SW 1271 (cell line): Measurements from ENCODE around the gene LRRC3C.

Experiments used
- DNase-seq, 2 experiments: peaks; one replicate each; lab custom pipeline; 2025; lab: John Stamatoyannopoulos, UW

The LRRC3C gene

DNA sequence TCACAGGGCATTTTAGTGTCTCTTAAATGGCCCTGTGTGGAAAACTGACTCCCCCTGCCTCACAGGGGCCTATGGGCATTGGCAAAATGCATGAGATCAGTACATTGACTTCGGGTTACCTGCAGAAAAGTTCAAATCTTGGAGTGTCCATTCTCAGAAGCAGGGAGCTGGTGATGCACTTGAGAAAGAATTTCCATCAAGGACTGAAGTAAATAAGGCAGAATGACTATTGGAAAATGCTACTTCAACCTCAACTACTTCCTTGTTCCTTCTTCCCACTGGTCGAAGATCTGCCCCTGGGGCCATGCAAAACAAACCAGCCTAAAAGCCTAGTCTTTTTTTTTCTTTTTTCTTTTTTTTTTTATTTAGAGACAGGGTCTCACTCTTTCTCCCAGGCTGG lies 21.5 kb downstream of the LRRC3C start:
- DNase-seq = no peak

DNA sequence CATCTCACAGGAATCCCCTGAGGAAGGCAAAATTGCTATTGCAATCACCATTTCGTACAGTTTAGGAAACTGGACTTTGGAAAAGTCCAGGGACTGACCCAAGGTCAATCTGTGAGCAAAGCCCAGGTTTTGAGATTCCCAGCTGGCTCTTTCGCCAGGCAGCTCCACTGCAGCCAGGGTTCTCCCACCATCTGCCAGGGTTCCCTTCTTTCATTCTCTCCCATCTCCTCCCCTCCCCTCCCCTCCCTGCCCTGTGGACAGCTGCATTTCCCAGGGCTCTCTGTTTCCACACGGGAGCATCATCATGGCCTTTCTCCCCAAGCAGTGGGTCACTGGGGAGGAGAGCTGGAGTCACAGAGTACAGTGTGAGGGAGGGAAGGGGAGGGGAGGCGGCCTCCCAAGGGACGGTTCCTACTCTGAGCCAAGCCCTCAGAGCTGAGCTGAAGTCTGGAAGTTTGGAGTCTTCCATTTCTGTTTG lies 23.4 kb downstream of the LRRC3C start:
- DNase-seq = no peak

DNA sequence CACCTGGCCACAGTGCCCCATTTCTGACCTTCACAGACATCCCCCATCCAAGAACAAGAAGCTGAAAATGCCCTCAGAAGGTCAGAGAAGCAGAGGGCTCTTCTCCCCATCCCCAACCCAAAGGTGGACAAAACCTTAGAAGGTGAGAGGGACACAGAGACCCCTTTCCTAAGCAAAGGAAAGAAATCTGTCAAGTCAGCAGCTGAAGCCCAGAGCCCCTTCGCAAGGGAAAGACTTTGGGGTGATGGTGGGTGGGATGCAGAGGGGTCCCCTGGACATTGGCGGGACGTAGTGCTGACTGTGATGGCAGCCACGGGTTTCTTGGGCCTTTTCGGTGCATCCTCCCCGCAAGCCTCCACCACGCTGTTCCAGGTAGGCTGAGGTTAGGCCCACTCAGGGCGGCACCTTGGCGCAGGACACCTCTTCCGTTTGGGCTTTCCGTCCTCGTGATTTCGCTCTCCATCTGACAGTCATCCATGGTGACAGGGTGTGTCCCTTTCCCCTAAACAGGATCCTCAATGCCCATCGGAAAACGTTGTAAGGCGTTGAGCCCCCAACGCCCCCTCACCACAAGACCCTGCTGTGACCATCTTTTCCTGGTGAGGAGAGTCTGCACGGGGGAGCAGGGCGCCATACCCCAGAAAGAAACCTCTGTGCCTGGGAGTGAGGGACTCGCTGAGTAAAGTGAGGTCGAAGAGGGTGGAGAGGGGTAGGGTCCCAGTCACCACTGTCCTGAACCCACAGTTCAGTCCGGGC lies 24.6 kb downstream of the LRRC3C start:
- no peak for DNase-seq

DNA sequence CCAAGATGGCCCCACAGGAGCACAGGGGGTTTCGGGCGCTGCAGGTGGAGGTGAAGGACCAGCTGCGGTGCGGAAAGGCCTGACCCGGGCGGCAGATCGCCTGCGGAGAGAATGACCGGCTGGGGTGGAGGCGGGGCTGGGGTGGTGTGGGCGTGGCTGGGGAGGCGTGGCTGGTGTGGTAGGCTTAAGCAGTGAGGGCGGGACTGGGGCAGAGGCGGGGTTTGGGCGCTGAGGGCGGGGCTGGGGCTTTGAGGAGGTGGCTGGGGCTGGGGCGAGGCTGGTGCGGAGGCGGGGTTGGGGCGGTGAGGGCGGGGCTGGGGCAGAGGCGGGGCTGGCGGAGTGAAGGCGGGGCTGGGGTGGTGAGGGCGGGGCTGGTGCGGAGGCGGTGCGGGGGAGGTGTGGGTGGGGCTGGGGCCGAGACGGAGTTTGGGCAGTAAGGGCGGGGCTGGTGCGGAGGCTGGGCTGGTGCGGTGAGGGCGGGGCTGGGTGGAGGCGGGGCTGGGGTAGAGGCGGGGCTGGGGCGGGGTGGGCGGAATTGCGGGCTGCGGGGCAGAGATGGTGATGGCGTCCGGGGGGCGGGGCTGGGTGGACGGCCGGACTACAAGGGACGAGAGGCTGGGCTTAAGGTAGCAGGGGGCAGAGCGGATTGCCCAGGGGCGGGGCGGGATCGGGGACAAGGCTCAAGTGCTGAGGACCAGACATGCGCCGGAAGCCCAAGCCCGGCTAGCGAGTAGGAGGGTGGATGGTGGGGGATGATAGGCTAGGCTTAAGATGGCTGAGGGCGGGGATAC lies 25.3 kb downstream of the LRRC3C start:
- DNase-seq = peak in 1 of 2 experiments; percentile 77

DNA sequence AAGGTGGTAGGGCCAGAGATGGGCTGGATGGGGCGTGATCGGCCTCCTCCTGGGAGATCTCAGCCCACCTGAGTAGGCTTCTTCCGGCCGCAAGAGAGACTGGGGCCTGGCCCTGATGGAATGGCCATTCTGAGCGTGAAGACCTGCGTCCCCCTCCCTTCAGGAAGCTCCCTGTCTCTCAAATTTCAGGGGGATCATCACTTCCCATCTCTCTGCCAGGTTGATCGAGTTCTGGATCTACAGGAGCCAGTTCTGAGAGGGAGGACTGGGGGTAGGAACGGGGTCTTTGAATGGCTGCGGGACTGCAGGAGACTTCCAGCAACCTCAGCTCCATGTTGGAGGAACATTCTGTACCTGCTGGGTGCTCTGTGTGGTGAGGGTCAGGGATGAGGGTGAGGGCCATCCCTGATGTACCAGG lies 25.9 kb downstream of the LRRC3C start:
- DNase-seq = no peak

DNA sequence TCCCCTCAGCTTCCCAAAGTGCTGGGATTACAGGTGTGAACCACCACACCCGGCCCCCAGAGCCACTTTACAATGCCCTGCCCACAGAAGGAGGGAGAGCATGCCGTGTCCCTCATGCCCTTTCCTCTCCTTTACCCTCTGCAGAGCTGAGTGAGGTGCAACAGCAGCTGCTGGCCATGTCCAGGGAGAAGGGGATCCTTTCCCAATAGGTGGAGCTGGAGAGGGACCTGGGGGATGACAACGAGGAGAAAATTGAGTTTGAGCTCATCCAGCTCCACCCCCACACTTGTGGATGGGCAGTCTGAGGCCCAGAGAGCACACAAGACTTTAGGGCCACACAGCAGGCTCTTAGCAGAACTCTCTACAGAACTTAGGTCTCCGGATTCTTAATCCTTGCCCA lies 27.3 kb downstream of the LRRC3C start:
- no peak for DNase-seq

DNA sequence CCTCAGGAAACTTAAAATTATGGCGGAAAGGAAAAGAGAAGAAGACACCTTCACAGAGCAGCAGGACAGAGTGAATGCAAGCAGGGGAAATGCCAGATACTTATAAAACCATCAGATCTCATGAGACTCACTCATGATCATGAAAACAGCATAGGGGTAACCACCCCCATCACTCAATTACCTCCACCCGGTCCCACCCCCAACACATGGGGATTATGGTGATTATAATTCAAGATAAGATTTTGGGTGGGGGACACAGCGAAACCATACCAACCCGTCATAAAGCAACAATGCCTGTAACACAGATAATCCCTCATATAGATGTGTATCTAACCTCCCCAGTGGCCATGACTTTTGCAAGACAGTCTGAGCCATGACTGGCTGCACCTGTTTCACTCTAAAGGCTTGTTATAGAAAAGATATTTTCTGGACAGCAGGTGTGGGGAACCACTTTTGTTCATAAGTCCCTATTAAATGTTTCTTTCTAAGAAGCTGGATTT lies 28.2 kb downstream of the LRRC3C start:
- no peak for DNase-seq

DNA sequence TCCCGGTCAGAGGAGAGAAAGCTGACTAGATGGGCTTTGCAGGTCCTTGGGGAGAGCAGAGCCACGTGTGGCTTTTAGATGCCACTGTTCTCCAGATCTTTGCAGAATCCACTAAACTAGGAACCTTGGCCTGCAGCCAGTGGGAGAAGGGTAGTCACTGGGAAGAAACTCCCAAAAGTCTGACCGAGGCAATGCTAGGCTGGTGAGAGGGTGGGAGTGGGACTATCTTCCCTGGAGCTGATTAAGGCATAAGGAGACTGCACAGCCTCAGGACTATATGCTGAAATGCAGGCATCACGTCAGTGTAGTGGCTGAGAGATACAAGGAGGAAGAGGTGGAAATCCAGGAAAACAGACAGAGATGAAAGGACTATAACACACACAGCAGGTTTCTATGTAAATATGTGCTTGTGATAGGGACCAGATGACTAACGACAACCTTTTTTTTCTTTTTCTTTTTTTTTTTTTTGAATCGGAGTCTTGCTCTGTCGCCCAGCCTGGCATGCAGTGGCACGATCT lies 33.1 kb downstream of the LRRC3C start:
- no peak for DNase-seq

DNA sequence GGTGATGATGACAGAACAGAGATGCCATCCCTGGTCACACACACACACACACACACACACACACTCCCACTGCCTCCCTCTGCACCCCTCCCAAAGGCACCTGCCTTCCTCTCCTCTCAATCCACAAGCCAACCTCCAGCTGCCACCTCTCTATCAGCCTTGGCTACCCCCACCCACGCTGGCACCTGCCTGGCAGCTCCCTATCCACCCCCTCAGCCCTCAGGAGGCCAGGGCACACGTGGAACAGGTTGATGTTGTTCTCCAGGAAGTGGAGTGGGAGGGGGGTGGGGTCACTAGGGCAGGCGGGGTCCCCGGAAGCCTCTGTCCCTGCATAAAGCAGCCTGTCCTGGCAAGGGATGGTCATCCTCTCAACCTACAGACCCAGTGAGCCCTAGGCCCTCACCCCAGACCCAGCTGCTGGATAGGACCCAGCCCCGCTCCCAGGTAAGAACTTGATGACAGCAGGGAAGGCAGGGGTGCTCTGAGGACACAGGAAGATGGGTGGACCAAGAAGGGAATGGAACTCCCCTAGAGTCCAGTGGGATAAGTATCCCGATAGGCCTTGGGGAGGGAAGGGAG lies 35.2 kb downstream of the LRRC3C start, which contains the start of gene GSDMA:
Gene GSDMA (plus strand): TSS at position 363 of the 579 bp plus-strand sequence. CDS start 2,684 bp downstream, outside the sequence.
- no peak for DNase-seq

DNA sequence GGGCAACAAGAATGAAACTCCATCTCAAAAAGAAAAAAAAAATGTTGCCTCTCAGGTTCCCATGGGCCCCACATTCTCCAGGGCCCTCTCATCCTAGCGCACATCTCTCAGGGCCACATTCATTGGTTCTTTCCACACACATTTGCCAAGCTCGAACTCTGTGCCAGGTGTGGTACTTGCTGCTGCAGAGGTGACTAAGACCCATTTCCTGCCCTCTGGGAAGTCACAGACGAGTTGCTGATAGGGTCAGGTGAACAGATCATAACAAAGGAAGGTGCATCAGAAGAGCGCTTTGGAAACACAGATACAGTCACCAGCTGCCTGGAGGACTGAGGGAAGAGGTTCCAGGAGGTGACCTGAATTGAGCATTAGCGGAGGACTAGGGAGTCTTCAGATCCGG lies 36.3 kb downstream of the LRRC3C start:
- no peak for DNase-seq

DNA sequence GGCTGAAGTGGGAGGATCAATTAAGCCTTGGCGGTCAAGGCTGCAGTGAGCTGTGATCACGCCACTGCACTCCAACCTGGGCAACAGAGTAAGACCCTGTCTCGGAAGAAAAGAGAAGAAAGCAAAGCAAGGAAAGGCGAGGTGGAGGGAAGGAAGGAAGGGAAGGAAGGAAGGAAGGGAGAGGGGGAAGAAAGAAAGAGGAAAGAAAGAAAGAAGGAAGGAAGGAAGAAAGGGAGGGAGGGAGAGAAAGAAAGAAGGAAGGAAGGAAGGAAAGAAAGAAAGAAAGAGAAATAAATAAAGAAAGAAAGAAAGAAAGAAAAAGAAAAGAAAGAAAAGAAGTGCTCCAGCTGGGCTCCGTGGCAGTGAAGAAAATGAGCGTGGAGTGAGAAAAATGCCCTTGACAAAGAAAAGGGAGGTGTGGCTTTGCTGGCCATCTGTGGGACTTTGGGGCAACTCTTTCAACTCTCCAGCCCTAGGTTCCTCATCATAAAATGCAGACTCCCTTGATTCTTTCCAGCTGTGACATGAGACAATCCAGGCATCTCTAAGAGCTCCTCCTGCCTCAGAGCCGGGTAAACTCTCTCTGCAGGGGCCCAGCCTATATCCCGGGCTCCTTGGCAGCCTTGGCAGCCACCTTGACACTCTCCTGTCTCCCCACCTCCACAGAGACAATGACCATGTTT lies 37.6 kb downstream of the LRRC3C start:
- DNase-seq = no peak

DNA sequence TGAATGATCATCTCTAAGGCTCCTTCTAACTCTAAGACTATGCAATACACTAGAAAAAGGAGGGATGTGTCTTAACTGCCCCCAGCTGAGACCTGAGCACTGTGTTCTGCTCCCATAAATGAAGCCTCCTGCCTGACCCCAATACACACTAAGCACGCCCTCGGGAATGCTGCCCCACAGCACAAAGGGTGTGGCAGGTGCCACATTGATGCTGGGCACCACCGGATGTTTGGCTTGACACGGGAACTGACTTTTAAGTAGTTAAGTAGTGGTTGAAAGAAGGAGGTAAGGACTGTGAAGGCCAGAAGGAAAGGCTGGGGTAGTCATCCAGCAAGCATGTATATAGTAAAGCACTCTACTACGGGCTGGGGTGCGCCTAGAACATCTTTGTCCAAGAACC lies 39.2 kb downstream of the LRRC3C start:
- no peak for DNase-seq

DNA sequence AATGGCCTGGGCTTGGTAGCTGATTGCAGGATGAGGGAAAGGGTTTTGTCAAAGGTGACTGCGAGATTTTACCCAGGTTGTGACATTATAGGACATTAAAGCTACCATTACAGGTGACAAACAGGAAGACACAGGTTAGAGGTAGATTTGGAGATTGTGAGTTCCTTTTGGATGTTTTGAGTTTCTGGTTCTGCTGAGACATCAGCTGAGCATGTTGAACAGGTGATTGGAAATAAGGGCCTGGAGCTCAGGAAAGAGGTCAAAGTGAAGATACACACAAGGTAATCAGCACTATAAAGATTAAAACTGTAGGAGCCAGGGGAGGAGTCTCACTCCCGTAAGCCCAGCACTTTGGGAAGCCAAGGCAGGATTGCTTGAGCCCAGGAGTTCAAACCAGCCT lies 41.2 kb downstream of the LRRC3C start:
- no peak for DNase-seq

DNA sequence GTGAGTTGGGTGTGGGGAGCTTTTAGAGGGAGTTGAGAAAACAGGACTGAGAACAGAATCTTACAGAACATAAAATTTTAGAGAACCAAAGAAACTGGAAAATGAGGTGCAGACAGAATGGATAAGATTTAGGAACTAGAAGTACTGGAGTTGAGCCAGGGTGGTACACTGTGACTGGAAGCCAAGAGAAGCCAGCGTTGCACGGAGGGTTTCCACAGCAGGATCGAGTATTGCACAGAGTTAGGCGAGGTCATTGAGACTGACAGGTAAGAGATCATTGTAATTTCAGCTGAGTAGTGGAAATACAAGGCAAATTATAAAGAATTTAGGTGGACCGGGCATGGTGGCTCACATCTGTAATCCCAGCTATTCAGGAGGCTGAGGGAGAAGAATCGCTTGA lies 41.8 kb downstream of the LRRC3C start:
- no peak for DNase-seq

DNA sequence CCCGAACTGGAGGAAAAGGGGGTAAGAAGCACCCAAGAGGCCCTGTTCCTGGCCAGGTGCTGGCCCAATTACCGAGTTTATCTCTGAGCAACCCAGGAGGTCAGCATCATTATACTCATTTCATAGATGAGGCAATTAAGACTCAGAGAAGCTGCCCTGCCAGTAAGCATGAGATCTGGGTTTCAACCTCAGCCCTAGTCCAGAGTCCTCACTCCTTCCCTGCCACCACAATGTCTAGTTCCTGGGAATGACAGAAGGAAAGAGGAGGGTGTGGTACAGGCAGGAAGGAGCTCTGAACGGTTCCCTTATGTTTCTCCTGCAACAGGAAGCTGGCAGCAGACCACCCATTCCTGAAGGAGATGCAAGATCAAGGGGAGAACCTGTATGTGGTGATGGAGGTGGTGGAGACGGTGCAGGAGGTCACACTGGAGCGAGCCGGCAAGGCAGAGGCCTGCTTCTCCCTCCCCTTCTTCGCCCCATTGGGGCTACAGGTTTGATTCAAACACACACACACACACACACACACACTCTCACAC lies 42.7 kb downstream of the LRRC3C start:
- no peak for DNase-seq

DNA sequence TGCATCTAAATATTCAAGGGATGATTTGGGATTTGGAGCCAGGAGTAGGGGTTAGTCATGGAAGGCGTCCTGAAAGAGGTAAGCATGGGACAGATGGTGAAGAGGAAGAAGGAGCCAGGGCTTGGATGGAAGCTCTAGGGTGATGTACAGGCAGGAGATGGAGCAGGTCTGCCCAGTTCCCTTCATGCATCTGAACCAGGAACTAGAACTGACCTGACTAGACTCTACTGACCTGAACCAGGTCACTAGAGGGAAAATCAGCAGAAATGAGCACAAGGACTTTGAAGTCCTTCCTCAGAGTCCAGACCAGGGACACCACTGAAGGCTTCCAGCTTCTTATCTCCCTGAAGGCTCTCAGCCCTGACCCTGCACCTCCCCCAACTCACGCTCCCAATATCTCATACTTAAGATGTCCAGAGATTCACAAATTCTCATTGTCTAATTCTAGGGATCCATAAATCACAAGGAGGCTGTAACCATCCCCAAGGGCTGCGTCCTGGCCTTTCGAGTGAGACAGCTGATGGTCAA lies 43.6 kb downstream of the LRRC3C start:
- DNase-seq = no peak

DNA sequence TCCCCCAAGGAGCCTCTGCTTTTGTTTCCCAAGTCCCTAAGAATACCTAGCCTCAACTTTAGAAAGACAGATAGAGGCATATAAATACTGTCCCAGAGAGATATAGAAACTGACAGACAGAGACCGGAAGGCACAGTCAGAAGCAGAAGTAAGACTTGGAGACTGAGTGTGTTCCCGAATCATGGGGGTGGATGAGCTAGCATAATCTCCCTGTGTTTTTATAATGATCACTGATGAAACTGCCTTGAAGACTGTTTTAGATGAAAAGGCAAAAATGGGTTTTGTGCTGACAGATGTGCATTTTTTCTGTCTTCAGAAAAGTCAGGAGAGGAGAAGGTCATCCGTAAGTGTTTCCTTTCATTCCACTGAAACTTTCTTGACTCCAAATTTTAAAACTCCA lies 44.7 kb downstream of the LRRC3C start:
- DNase-seq = no peak

DNA sequence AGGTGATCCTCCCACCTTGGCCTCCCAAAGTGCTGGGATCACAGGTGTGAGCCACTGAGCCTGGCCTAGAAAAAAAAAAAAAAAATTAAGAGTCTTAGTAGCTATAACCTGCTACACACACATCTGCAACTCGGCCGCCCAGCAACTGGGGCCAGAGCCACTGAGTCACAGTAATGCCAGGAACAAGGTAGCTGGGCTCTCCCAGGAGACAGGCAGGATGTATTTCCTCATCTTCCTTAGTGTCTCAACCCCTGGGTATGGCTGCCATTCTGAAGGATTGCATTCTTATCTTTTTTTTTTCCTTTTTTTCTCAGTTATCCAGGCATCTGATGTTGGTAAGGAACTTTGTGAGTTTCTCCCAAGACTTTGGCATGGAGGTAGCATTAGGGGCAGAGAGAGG lies 46.0 kb downstream of the LRRC3C start:
- DNase-seq = no peak

DNA sequence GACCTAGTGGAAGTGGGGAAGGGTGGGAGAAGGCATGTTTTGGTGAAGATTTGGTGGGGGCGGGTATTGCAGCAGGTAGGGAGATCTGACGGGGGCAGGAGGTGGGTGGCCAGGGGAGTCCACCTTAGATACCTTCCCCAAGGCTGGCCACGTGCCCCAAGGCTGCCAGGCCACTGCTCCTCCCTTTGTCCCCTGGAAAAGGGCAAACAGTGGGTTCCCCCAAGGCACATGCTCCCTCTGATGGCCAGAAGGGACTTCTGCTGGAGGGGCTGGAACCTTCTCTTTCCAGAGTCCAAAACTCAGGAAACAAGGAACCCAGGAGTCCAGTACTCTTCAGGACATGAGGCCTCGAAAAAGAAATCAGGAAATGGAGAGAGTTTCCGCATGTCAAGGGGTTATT lies 46.9 kb downstream of the LRRC3C start:
- DNase-seq = no peak

DNA sequence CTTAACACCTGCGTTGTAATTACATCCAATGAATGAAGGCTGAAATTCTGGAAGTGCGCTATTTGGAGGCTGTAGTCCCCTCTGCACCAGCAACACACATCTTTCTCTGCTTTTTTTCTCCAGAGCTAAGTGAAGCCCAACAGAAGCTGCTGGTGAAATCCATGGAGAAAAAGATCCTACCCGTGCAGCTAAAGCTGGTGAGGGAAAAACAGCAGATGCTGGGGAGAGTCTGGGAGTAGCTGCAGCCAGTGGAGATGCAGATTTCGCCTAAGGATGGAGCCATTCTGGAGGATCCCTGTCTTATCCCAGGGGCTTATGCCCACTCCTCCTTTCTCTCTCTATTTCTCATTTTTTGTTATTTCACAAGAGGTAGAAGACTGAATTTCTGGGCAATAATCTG lies 48.3 kb downstream of the LRRC3C start:
- DNase-seq = no peak

DNA sequence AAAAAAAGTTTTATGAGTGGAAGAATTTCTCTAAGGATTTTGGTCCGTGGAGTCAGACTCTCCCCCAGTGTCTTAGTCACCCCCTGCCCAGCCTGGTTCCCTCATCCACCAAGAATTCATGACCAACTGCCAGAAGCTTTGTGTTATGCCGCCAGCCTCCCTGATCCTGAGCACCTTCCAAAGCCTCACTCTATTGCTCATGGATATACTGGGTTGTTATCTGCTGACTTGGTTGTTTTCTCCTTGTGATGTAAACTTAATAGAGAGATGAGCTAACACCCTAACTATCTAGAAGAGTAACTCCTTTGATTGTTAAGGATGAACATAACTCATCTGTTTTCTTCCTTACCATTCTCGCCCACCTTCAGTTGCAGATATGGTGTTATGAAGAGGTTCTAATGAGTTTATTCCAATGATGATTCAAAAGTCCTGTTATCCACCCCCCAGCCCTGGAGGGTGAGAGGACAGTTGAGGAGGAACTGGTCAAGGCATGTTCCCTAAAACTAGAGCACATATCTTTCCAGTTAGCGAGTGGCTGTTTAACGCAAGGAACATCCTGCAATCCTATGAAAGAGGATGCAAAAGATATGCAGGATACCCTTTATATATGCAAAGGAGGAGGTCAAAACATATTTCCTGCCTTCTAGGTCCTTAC lies 51.6 kb downstream of the LRRC3C start:
- DNase-seq = no peak
